ENCODE measurements around the gene CCT2.
A peak's percentile ranks its signal among the peaks of the same experiment; 100 is the strongest.

Gene CCT2

GRCh38 chr12:69585189-69586062, at the start of gene CCT2:
CCT2 (plus strand) TSS chr12:69585459; CDS start chr12:69585522, 63 bp downstream.
- DNase-seq (ENCODE audit: low read depth) = peak; percentile 77
- H3K4me3 ChIP-seq (ENCODE audit: low read depth, low read length) = peak within 1 kb of the TSS; percentile 97

DNA sequence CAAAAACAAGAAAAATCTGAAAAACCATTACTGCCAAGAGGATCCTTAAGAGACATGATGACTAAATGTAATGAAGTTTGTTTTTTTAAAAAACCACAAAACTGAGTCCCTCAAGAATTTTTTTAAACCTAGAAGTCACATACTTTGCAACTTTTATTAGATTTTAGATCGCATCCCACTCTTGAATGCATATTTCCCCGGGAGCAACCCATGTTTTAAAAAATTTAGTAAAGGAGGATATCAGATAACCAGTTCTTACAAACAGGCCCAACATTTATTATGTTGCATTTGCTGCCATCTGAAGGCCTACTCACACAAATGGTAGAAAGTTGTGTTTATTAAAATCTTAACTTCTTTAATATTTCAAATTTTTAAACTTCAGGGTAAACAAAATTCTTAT, 44.3 kb upstream of the CCT2 start:
- H3K4me3 ChIP-seq (ENCODE audit: low read depth, low read length) = no peak overlapping the region
- DNase-seq (ENCODE audit: low read depth) = peak; percentile 37

GRCh38 chr12:69544087-69544486, 41.2 kb upstream of the CCT2 start:
- H3K4me3 ChIP-seq (ENCODE audit: low read depth, low read length) = no peak overlapping the region
- DNase-seq (ENCODE audit: low read depth) = no peak

GRCh38 chr12:69545081-69545480, 40.2 kb upstream of the CCT2 start:
- DNase-seq (ENCODE audit: low read depth) = no peak
- H3K4me3 ChIP-seq (ENCODE audit: low read depth, low read length) = no peak overlapping the region

- no peak for DNase-seq (ENCODE audit: low read depth)
- no peak overlapping the region for H3K4me3 ChIP-seq (ENCODE audit: low read depth, low read length)
Measured at GRCh38 chr12:69546693-69547438, 38.4 kb upstream of the CCT2 start.

DNA sequence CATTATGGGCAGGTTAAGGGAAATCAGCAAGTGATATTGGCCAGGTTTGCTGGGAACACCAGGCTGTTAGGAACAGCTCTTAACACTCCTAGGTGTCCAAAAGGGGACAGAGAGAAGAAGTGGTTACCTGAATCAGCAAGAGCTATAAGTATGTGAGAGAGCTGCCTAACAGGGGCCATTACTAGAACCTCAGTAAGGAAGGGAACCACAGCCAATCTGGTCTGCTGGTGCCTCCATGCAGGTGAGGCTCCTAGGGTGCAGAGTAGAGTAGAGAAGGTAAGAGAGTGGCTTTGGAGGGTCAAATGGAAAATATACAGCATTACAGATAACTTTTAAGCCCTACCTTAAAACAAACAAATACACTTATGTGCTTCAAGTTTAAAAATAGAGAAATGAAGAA, 36.6 kb upstream of the CCT2 start:
- DNase-seq (ENCODE audit: low read depth) = no peak
- no peak overlapping the region for H3K4me3 ChIP-seq (ENCODE audit: low read depth, low read length)

GRCh38 chr12:69550569-69551350, 34.5 kb upstream of the CCT2 start:
- H3K4me3 ChIP-seq (ENCODE audit: low read depth, low read length) = no peak overlapping the region
- no peak for DNase-seq (ENCODE audit: low read depth)

GRCh38 chr12:69553628-69554248, 31.5 kb upstream of the CCT2 start:
- peak; percentile 25 for DNase-seq (ENCODE audit: low read depth)
- H3K4me3 ChIP-seq (ENCODE audit: low read depth, low read length) = no peak overlapping the region

GRCh38 chr12:69555461-69555860, 29.8 kb upstream of the CCT2 start:
- DNase-seq (ENCODE audit: low read depth) = peak; percentile 63
- no peak overlapping the region for H3K4me3 ChIP-seq (ENCODE audit: low read depth, low read length)

DNA sequence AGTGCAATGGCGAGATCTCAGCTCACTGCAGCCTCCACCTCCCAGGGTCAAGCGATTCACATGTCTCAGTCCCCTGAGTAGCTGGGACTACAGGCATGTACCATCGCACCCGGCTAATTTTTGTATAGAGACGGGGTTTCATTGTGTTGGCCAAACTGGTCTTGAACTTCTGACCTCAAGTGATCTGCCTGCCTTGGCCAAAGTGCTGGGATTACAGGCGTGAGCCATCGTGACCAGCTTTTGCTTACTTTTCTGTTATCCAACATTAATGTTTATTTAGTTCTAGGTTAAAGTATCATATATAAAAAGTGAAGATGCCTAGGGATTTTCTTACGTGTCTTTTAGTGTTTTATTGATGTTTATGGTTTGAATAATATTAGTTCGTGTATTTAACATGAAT, 28.9 kb upstream of the CCT2 start:
- no peak overlapping the region for H3K4me3 ChIP-seq (ENCODE audit: low read depth, low read length)

GRCh38 chr12:69563166-69563762, 22.0 kb upstream of the CCT2 start:
- no peak overlapping the region for H3K4me3 ChIP-seq (ENCODE audit: low read depth, low read length)
- DNase-seq (ENCODE audit: low read depth) = no peak

More for the DNA sequence above, 28.9 kb upstream of the CCT2 start:
- no peak for DNase-seq (ENCODE audit: low read depth)

- no peak for DNase-seq (ENCODE audit: low read depth)
- H3K4me3 ChIP-seq (ENCODE audit: low read depth, low read length) = no peak overlapping the region
Measured at GRCh38 chr12:69566603-69567002, 18.7 kb upstream of the CCT2 start.

DNA sequence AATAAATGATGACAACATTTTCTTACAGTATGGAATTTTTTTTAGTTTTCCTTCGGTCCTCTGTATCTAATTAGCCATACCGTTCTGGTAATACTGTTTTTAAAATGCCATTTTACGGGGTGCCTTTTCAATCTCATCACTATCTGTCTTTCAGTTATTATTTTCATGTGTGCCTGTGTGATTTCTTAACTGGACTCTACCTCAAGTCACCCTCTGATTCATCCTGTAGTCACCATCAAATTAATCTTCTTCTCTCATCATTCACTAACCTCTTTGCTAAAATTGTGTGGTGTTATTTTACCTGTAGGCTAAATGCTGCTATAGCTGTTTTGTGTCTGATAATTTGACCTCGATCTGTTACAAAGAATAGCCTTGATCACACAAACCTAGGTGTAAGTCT, 16.0 kb upstream of the CCT2 start:
- peak; percentile 16 for DNase-seq (ENCODE audit: low read depth)
- no peak overlapping the region for H3K4me3 ChIP-seq (ENCODE audit: low read depth, low read length)

DNA sequence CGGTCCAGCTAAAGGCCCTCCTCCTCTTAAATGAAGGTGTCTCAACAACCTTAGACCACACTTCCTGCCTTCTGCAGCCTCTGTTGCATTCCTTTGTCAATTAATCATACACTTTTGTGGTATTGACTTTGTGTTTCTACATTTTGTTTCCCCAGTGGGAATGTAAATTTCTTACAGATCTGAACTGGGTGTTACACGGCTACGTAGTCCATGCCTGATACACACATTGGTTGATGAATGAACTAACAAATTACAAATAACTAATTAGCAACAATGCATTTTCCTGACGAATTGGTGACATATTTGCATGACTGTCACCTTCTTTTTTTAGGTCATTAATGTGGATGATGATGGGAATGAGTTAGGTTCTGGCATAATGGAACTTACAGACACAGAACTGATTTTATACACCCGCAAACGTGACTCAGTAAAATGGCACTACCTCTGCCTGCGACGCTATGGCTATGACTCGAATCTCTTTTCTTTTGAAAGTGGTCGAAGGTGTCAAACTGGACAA, 15.2 kb upstream of the CCT2 start:
- no peak for DNase-seq (ENCODE audit: low read depth)
- no peak overlapping the region for H3K4me3 ChIP-seq (ENCODE audit: low read depth, low read length)

GRCh38 chr12:69570545-69571399, 14.5 kb upstream of the CCT2 start:
- no peak overlapping the region for H3K4me3 ChIP-seq (ENCODE audit: low read depth, low read length)
- DNase-seq (ENCODE audit: low read depth) = peak; percentile 11

DNA sequence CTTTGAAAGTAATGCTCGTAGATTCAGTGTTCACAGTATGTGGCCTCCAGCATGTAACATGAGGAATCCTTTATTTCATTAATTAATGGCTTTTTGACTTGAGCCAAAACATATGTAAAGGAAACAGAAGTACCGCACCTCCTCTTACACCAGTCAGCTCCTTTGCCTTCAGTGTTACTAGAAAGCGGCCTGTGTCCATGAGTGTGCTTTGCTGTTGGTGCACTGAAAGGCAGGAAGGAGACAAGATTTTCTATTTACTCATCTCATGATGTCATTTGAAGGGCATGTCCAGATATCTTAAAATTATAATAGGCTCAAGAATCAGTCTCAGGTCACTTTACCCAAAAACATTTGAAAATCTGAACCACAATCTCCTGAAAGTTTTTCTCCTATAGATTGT, 9.9 kb upstream of the CCT2 start:
- no peak for DNase-seq (ENCODE audit: low read depth)
- H3K4me3 ChIP-seq (ENCODE audit: low read depth, low read length) = no peak overlapping the region

DNA sequence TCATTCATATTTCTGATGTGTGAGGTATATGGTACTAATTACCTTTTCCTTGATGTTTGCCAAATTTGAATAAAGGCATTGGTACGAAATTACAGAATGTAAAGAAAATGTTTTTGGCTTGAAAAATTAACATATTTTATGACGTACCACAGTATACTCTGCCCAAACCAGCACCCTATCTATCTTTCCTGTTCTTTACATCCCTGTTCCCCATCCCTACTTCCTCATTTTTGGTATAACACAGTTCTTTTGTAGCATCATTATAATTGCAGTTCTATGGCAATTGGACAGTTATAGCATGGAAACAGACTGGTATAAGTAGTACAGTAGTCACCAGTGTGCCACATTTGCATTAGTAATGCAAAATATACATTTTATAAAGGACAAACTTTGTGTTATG, 7.0 kb upstream of the CCT2 start:
- no peak overlapping the region for H3K4me3 ChIP-seq (ENCODE audit: low read depth, low read length)
- no peak for DNase-seq (ENCODE audit: low read depth)

- DNase-seq (ENCODE audit: low read depth) = no peak
- no peak overlapping the region for H3K4me3 ChIP-seq (ENCODE audit: low read depth, low read length)
Measured at GRCh38 chr12:69579029-69579428, 6.2 kb upstream of the CCT2 start.

Data from skeletal muscle cell (primary cell).